Activated naive CD8-positive, alpha-beta T cell treated with anti-CD3 and anti-CD28 coated beads for 36 hours (primary cell): Measurements from ENCODE around the gene AXIN1. TPM values are rescaled to one million over a fixed set of nuclear protein-coding genes. Genes with fewer than 3 reads are reported as not detected.

ENCODE experiments used
- DNase-seq: peaks from one replicate; pipeline ENCODE4 v3.0.0; 2021
- H3K27ac Mint-ChIP-seq: one replicate; pipeline ENCODE4 v1.8.0; 2022; ENCODE audit warnings: mild to moderate bottlenecking, moderate library complexity, mixed read lengths
- H3K27me3 Mint-ChIP-seq: one replicate; pipeline ENCODE4 v1.8.0; 2022; ENCODE audit warnings: mild to moderate bottlenecking, mixed read lengths
- H3K36me3 Mint-ChIP-seq: one replicate; pipeline ENCODE4 v1.8.0; 2021; ENCODE audit warnings: mild to moderate bottlenecking, mixed read lengths
- H3K4me1 Mint-ChIP-seq: one replicate; pipeline ENCODE4 v1.8.0; 2021; ENCODE audit warnings: mixed read lengths
- H3K4me3 Mint-ChIP-seq: one replicate; pipeline ENCODE4 v1.8.0; 2022; ENCODE audit warnings: mild to moderate bottlenecking, moderate library complexity, mixed read lengths
- H3K9me3 Mint-ChIP-seq: one replicate; pipeline ENCODE4 v1.8.0; 2022; ENCODE audit warnings: mixed read lengths
- total RNA-seq, 2 experiments: library from RNA; stranded (reverse); gene quantifications; one replicate each; pipeline ENCODE4 v1.2.3, GENCODE V29; 2021

Gene AXIN1
- total RNA-seq, 2 experiments from 2014 or later = 23.9 to 24.6 TPM

GRCh38 chr16:240559-240958, 112.0 kb downstream of the AXIN1 start:
- peaks cover under 1% of the 10 kb centered on the region for H3K9me3 Mint-ChIP-seq
- H3K36me3 Mint-ChIP-seq = peaks cover 9% of the 10 kb centered on the region
- no peak overlapping the region for H3K4me3 Mint-ChIP-seq
- peaks cover 31% of the 10 kb centered on the region for H3K4me1 Mint-ChIP-seq
- H3K27ac Mint-ChIP-seq = no peak overlapping the region
- H3K27me3 Mint-ChIP-seq = no peaks in the 10 kb centered on the region
- no peak for DNase-seq

GRCh38 chr16:239948-240277, 112.6 kb downstream of the AXIN1 start:
- no peak overlapping the region for H3K4me3 Mint-ChIP-seq
- peaks cover 2% of the 10 kb centered on the region for H3K9me3 Mint-ChIP-seq
- no peaks in the 10 kb centered on the region for H3K27me3 Mint-ChIP-seq
- H3K36me3 Mint-ChIP-seq = peaks cover 10% of the 10 kb centered on the region
- H3K4me1 Mint-ChIP-seq = peaks cover 33% of the 10 kb centered on the region
- DNase-seq = no peak
- no peak overlapping the region for H3K27ac Mint-ChIP-seq

Other genes with a start within 250 kb of the AXIN1 start
- 10 to 100 TPM; 45.4 to 45.8 TPM for gene NPRL3, start 214.1 kb downstream of the AXIN1 start, total RNA-seq
- not detected for gene HBZ, start 200.1 kb downstream of the AXIN1 start, total RNA-seq
- not detected for gene HBM, start 186.7 kb downstream of the AXIN1 start, total RNA-seq
- gene HBA2, start 179.8 kb downstream of the AXIN1 start, total RNA-seq = not detected
- gene HBA1, start 176.0 kb downstream of the AXIN1 start, total RNA-seq = not detected
- 1 to 10 TPM; 1.2 to 2.0 TPM for gene HBQ1, start 172.3 kb downstream of the AXIN1 start, total RNA-seq
- gene LUC7L, start 123.3 kb downstream of the AXIN1 start, total RNA-seq = 10 to 100 TPM; 61.9 to 65.3 TPM
- gene FAM234A, start 117.9 kb downstream of the AXIN1 start, total RNA-seq = 10 to 100 TPM; 20.9 to 24.1 TPM
- gene RGS11, start 76.8 kb downstream of the AXIN1 start, total RNA-seq = not detected
- gene ARHGDIG, start 72.1 kb downstream of the AXIN1 start, total RNA-seq = not detected
- not detected for gene PDIA2, start 69.6 kb downstream of the AXIN1 start, total RNA-seq
- gene MRPL28, start 17.8 kb upstream of the AXIN1 start, total RNA-seq = 10 to 100 TPM; 89.3 to 94.8 TPM
- 10 to 100 TPM; 22.8 to 24.1 TPM for gene PGAP6, start 29.3 kb upstream of the AXIN1 start, total RNA-seq
- gene NME4, start 44.5 kb upstream of the AXIN1 start, total RNA-seq = 10 to 100 TPM; 15.6 to 17.3 TPM
- gene DECR2, start 49.2 kb upstream of the AXIN1 start, total RNA-seq = 1 to 10 TPM; 7.0 to 8.2 TPM
- gene RAB11FIP3, start 72.9 kb upstream of the AXIN1 start, total RNA-seq = 10 to 100 TPM; 16.9 to 17.4 TPM
- 10 to 100 TPM; 86.4 to 91.3 TPM for gene CAPN15, start 175.0 kb upstream of the AXIN1 start, total RNA-seq
- gene PRR35, start 207.7 kb upstream of the AXIN1 start, total RNA-seq = not detected
- under 1 TPM; 0.54 to 0.76 TPM for gene NHLRC4, start 214.3 kb upstream of the AXIN1 start, total RNA-seq
- gene PIGQ, start 217.2 kb upstream of the AXIN1 start, total RNA-seq = 10 to 100 TPM; 28.8 to 29.1 TPM
- gene RAB40C, start 237.3 kb upstream of the AXIN1 start, total RNA-seq = 1 to 10 TPM; 7.2 to 7.6 TPM